T-helper 9 cell (primary cell): ENCODE measurements around the gene PKN1.
"Not testable (repeated sequence)": the region's sequence is repeated elsewhere in the genome, so short reads cannot be mapped to it uniquely, and the experiment has no call there.

Experiments used
- DNase-seq: peaks from one replicate; pipeline ENCODE4 v3.0.0-alpha.2; 2020

The PKN1 gene

DNA sequence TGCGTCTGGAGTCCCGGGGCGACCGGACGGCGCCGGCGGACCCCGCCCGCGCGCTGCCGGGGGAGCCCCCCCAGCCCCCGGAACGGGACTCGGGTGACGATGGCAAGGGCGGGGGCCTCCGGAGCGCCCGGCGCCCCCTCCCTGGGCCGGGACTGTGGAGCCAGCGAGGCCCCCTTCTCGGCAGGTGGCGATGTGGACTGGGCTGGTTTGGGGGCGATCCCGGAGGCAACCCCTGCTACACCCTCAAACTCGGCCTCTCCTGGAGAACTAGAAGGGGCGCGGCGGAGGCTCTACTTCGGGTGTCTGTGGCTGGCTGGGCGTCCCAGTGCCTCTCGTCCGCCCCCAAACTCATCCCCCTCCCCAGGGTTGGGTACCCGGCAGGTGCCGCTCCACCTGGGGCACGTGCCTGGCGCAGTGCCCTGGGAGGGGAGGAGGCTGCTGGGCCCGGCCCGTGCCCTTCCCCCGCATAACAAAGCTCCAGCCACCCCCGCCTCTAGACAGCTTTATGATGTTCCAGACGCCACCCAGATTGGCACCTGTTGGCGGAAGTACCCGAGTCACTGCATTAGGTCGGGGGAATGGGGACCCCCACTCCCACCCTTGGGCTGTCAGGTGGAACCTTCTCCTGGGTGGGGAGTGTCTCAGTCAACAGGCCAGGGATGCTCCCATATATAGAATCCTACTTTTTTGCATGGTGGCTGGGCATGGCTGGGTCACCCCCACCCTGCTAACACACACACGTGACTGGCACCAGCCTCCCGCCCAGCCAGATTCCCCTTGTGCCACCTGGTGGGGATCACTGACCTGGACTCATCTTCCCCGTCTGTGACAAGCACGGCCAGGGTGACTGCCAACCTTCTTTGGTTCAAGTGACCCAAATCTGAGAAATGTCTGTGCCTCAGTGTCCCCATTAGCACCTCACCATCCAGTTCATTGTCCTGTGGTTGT is 722 bp downstream of the PKN1 start:
- DNase-seq: peak; percentile 32

DNA sequence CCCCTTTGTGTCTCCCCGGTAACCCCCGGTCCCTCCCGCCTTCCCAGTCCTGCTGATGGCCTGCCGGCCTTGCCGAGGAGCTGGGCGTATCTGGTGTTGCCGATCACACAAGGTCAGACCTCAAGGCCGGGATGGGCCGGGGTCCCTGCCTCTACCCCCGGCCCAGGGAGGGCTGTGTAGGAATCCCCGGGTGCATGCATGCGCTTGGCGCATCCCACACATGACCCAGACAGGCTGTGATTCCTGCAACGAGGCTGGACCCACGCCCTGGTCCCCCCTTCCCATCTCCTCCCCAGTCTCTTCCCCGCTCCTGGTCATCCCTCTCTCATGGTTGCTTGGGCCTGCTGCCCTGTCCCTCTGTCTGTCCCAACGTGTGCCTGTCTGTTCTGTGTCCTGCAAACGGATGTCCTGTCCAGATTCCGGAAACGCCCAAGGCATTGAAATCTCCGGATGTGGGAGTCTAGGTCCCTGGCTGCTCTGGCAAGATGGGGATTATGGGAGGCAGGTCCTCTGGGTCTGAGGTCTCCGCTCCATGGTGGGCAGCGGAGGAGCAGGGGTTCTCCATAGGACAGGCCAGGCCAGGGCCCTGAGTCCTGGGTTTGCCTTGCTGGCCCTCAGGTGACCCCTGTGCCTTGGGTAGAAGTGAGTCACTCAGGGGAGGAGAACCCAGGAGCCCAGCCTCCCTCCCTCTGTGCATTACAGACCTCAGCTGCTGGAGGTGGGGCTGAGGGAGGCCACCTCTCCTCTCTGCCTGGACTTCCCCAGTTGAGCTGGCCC is 1.6 kb downstream of the PKN1 start:
- DNase-seq: no peak

DNA sequence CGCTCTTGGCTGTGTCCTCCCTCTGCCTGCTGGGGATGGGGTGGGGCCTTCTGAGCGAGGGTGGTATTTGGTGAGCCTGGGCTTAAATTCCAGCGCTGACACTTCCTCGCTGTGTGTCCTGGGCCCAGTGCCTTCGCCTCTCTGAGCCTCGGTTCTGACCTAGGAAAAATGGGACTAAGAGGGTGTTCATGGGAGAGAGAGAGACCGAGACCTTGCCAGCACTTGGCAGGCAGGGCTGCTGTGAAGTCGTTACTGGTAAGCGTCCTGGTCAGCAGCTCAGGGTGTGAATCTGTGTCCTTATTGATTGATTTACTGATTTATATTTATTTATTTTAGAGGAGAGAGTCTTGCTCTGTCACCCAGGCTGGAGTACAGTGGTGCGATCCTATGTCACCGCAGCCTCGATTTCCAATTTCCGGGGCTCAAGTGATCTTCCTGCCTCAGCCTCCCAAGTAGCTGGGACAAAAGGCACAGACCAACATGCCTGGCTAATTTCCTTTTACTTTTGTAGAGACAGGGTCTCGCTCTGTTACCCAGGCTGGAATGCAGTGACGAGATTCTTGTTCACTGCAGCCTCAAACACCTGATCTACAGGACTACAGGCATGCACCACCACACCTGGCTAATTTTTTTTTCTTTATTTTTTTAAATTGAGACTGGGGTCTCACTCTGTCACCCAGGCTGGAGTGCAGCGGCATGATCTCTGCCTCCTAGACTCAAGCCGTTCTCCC is 2.4 kb downstream of the PKN1 start:
- no peak for DNase-seq

- DNase-seq: no peak
These were observed 4.6 kb downstream of the PKN1 start for GRCh38 chr19:14437578-14438140.

DNA sequence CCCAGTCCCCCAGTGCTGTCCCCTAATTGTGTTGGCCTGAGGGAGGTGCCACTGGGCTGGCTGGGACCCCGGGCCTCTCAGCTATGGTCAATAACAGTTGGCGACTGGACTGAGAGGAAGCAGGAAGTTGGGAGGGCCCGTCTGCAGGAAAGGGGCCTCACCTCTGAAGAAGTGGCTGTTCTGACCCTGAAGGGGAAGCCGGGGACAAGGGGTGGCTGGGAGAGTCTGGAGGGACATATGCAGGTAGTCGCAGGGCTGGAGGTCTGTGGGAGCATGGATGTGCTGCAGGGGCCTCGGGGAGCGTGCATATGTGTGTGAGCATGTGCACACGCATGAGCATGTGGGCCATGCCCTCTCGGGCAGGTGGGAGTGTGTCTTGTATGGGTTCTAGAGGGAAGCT is 5.9 kb downstream of the PKN1 start:
- no peak for DNase-seq

DNA sequence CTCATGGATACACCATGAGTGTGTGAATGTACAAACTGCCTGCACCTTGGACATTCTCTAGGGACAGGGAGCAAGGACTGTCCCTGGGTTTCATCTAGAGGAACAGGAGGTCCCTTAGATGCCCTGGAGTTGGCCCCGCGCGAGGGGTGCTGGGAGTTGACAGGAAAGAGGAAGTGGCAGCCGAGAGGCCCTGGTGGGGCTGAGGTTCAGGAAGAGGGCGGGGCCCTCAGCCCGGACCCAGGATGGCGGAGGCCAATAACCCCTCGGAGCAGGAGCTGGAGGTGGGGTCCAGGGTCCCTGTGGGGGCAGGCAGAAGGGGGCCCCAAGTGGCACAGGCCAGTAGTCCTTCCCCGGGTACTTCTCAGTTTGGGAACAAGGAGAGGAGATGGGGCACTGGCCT is 6.9 kb downstream of the PKN1 start:
- DNase-seq: peak; percentile 63

DNA sequence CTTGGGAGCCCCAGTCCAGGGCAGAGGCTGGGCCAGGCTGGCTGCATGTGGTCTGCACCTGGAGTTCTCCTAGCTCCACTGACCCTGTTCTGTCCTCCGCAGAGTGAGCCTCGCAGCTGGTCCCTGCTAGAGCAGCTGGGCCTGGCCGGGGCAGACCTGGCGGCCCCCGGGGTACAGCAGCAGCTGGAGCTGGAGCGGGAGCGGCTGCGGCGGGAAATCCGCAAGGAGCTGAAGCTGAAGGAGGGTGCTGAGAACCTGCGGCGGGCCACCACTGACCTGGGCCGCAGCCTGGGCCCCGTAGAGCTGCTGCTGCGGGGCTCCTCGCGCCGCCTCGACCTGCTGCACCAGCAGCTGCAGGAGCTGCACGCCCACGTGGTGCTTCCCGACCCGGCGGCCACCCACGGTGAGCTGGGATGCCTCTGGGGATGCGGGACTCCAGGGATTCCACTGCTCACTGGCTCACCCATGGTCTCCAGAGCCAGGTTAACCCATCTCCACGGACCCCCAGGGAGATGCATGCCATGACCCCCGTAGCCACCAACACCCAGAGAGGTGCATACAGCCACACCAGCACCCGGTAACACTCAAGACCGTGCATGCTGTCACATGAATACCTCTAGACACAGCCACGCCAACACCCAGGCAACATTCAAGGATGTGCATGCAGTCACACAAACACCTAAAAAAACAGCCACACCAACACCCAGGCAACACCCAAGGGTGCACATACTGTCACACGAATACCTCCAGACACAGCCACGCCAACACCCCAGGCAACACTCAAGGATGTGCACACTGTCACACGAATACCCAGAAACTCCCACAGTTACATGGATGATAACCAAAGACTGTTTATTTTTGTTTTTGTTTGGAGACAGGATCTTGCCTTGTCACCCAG is 8.2 kb downstream of the PKN1 start:
- no peak for DNase-seq

GRCh38 chr19:14442891-14443631 is 10.0 kb downstream of the PKN1 start:
- no peak for DNase-seq

- DNase-seq: no peak
These were observed 10.6 kb downstream of the PKN1 start for GRCh38 chr19:14443632-14444216.

- no peak for DNase-seq
These were observed 13.4 kb downstream of the PKN1 start for GRCh38 chr19:14446336-14447036.

DNA sequence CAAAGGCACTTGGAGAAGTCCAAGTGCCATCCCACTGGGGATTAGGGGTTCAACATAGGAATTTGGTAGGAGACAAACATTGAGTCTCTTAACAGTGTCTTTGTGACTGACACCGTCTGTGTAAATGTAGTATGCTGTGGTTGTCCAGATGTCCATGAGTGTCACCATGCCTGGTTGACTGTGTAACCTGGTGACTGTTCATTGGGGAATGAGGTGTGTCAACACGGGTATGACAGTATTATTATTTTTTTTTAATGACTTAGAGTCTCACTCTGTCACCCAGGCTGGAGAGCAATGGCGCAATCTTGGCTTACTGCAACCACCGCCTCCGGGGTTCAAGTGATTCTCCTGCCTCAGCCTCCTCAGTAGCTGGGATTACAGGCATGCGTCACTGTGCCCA is 16.2 kb downstream of the PKN1 start:
- no peak for DNase-seq

DNA sequence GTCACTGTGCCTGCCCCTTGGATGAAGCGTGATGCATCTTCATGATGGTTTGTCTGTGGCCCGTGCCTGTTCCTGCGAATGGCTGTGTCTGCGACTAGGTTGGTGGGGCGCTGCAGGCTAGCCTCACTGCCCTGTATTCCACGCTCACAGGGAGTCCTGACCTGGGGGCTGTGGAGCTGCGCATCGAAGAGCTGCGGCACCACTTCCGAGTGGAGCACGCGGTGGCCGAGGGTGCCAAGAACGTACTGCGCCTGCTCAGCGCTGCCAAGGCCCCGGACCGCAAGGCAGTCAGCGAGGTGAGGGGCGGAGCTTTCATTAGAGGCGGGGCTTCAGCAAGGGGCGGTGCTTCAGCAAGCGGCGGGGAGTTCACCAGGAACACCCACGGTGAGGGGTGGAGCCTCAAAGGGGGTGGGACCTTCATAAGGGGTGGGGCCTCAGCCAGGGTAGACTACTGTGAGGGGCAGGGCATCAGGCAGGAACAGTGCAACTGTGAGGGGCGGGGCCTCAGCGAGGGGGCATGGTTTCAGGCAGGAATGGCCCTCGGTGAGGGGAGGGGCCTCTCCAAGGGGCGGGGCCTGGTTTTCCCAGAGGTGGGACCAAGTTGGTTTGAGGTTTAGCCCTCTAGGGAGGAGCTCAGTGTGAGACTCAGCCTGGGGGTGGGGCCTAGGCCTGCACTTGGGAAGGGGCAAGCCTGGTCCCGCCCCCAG is 17.2 kb downstream of the PKN1 start:
- peak; percentile 31 for DNase-seq

GRCh38 chr19:14450876-14451275 is 17.8 kb downstream of the PKN1 start:
- DNase-seq: no peak

DNA sequence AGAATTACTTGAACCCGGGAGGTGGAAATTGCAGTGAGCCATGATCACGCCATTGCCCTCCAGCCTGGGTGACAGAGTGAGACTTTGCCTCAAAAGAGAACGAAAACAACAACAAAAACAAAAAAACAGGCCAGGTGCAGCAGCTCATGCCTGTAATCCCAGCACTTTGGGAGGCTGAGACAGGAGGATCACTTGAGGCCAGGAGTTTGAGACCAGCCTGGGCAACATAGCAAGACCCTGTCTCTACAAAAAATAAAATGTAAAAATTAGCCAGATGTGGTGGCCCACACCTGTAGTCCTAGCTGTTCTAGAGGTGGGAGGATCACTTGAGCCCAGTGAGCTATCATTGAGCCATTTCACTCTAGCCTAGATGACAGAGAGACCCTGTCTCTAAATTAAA is 19.2 kb downstream of the PKN1 start:
- not testable (repeated sequence) for DNase-seq

GRCh38 chr19:14459703-14460102 is 26.6 kb downstream of the PKN1 start:
- no peak for DNase-seq

- DNase-seq: no peak
These were observed 27.8 kb downstream of the PKN1 start for GRCh38 chr19:14460935-14461334.

DNA sequence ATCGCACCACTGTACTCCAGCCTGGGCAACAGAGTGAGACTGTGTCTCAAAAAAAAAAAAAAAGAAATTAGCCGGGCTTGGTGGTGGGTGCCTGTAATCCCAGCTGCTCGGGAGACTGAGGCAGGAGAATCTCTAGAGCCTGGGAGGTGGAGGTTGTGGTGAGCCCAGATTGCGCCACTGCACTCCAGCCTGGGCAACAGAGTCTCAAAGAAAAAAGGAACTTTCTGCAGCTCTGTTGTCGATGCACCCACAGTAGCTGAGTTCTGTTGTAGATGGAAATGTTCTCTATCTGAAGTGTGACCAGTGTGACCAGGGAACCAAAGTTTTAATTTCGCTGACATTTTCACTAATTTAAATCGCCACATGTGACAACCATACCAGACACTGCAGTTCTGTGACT is 29.3 kb downstream of the PKN1 start:
- not testable (repeated sequence) for DNase-seq

DNA sequence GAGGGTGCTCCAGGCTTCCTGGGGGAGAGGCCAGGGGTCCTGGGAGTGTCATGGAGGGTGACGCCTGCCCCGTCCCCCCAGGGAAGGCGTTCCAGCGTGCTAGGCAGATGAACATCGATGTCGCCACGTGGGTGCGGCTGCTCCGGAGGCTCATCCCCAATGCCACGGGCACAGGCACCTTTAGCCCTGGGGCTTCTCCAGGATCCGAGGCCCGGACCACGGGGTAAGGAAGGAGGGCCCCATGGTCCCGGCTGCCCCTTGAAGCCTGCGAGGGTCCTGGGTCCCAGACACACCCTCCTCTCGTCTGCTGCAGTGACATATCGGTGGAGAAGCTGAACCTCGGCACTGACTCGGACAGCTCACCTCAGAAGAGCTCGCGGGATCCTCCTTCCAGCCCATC is 30.6 kb downstream of the PKN1 start:
- DNase-seq: no peak

DNA sequence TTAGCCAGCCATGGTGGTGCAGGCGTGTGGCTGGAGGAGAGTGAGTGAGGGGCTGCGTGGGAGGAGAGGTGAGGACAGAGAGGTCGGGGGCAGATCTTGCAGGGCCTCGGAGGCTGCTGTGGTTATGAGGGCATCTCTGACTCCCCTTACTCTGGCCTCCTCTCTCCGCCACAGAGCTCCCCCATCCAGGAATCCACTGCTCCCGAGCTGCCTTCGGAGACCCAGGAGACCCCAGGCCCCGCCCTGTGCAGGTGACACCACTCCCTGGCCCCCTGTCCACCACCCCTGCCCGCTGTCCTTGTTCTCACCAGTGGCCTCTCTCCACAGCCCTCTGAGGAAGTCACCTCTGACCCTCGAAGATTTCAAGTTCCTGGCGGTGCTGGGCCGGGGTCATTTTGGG is 34.3 kb downstream of the PKN1 start:
- no peak for DNase-seq
